Parathyroid adenoma (tissue), 2 donors: ENCODE measurements around the gene SCFD2.

Source experiments
- H2AFZ ChIP-seq: fragments of 300-600 bp; sonication (generic); one replicate; pipeline ENCODE4 v1.7.0; 2017; ENCODE audit warnings: antibody characterized with exemption, mild to moderate bottlenecking
- H3K27ac ChIP-seq: fragments of 300-600 bp; sonication (generic); one replicate; pipeline ENCODE4 v1.7.0; 2017
- H3K27me3 ChIP-seq: fragments of 300-600 bp; sonication (generic); one replicate; pipeline ENCODE4 v1.7.0; 2017; ENCODE audit warnings: low read length; ENCODE audit not compliant: control insufficient read depth, insufficient read depth
- H3K36me3 ChIP-seq: fragments of 300-600 bp; sonication (generic); one replicate; pipeline ENCODE4 v1.7.0; 2017; ENCODE audit warnings: low read length; ENCODE audit not compliant: control insufficient read depth, insufficient read depth
- H3K4me1 ChIP-seq: fragments of 300-600 bp; sonication (generic); one replicate; pipeline ENCODE4 v1.7.0; 2017; ENCODE audit warnings: control low read depth
- H3K4me2 ChIP-seq: fragments of 300-600 bp; sonication (generic); one replicate; pipeline ENCODE4 v1.7.0; 2017; ENCODE audit warnings: low read length
- H3K4me3 ChIP-seq: fragments of 300-600 bp; sonication (generic); one replicate; pipeline ENCODE4 v1.7.0; 2017; ENCODE audit warnings: low read depth, low read length
- H3K79me2 ChIP-seq: fragments of 300-600 bp; sonication (generic); one replicate; pipeline ENCODE4 v1.7.0; 2017; ENCODE audit warnings: control low read depth
- H3K9ac ChIP-seq: fragments of 300-600 bp; sonication (generic); one replicate; pipeline ENCODE4 v1.7.0; 2017; ENCODE audit warnings: mild to moderate bottlenecking
- H3K9me3 ChIP-seq: fragments of 300-600 bp; sonication (generic); one replicate; pipeline ENCODE4 v1.7.0; 2017; ENCODE audit warnings: low read length; ENCODE audit not compliant: control insufficient read depth
- CTCF ChIP-seq: fragments of 300-600 bp; sonication (generic); IDR thresholded peaks from one replicate; pipeline ENCODE4 v1.7.0; 2017; ENCODE audit warnings: antibody characterized with exemption, mild to moderate bottlenecking
- donor health status: primary hyperparathyroidism.

The SCFD2 gene

GRCh38 chr4:53175640-53176039 lies 190.2 kb downstream of the SCFD2 start:
- no peak overlapping the region for H3K9ac ChIP-seq
- no peak overlapping the region for H2AFZ ChIP-seq
- no peak overlapping the region for H3K27ac ChIP-seq
- H3K36me3 ChIP-seq, result no peaks in the 10 kb centered on the region
- no peak overlapping the region for H3K4me3 ChIP-seq
- no peak overlapping the region for H3K4me2 ChIP-seq
- no peaks in the 10 kb centered on the region for H3K4me1 ChIP-seq
- TF ChIP-seq CTCF, result no peak
- H3K27me3 ChIP-seq, result no peaks in the 10 kb centered on the region
- H3K79me2 ChIP-seq, result no peaks in the 10 kb centered on the region
- no peaks in the 10 kb centered on the region for H3K9me3 ChIP-seq

- H3K79me2 ChIP-seq, result no peaks in the 10 kb centered on the region
- no peaks in the 10 kb centered on the region for H3K36me3 ChIP-seq
- no peak overlapping the region for H3K4me2 ChIP-seq
- no peak overlapping the region for H3K9ac ChIP-seq
- no peaks in the 10 kb centered on the region for H3K27me3 ChIP-seq
- no peaks in the 10 kb centered on the region for H3K4me1 ChIP-seq
- no peak overlapping the region for H3K27ac ChIP-seq
- no peak for TF ChIP-seq CTCF
- no peaks in the 10 kb centered on the region for H3K9me3 ChIP-seq
- H3K4me3 ChIP-seq, result no peak overlapping the region
- H2AFZ ChIP-seq, result no peak overlapping the region
These were observed 191.0 kb downstream of the SCFD2 start for GRCh38 chr4:53174823-53175222.

- no peaks in the 10 kb centered on the region for H3K36me3 ChIP-seq
These were observed 192.3 kb downstream of the SCFD2 start for GRCh38 chr4:53173576-53173975.

GRCh38 chr4:53171797-53172196 lies 194.1 kb downstream of the SCFD2 start:
- Histone ChIP-seq H3K4me2 (no peak overlapping the region), H2AFZ (no peak overlapping the region), H3K36me3 (no peaks in the 10 kb centered on the region), H3K9ac (no peak overlapping the region), H3K4me1 (no peaks in the 10 kb centered on the region), H3K4me3 (no peak overlapping the region), H3K27me3 (no peaks in the 10 kb centered on the region), H3K27ac (no peak overlapping the region), H3K79me2 (no peaks in the 10 kb centered on the region), H3K9me3 (no peaks in the 10 kb centered on the region)
- no peak for TF ChIP-seq CTCF

More at GRCh38 chr4:53173576-53173975, 192.3 kb downstream of the SCFD2 start:
- Histone ChIP-seq H3K4me2 (no peak overlapping the region), H3K9ac (no peak overlapping the region), H2AFZ (no peak overlapping the region), H3K79me2 (no peaks in the 10 kb centered on the region), H3K27me3 (no peaks in the 10 kb centered on the region), H3K9me3 (no peaks in the 10 kb centered on the region), H3K4me3 (no peak overlapping the region), H3K27ac (no peak overlapping the region), H3K4me1 (no peaks in the 10 kb centered on the region)
- no peak for TF ChIP-seq CTCF
